Osteoblast (primary cell): ENCODE data around the gene HAAO. TPM values are rescaled to one million over a fixed set of nuclear protein-coding genes. Genes with fewer than 3 reads are reported as not detected.
A peak's percentile ranks its signal among the peaks of the same experiment; 100 is the strongest.

ENCODE experiments used
- DNase-seq: peaks from one replicate; pipeline ENCODE4 v3.0.0; 2011; ENCODE audit warnings: low spot score, mixed read lengths; ENCODE audit not compliant: insufficient read length; ENCODE audit errors: missing footprints
- H2AFZ ChIP-seq: 2 replicates; pipeline ENCODE4 v1.6.0; 2011; ENCODE audit warnings: mild to moderate bottlenecking, low read length
- H3K27ac ChIP-seq: 2 replicates; pipeline ENCODE4 v1.5.1; 2011; ENCODE audit warnings: mild to moderate bottlenecking, low read depth, low read length, moderate library complexity
- H3K27me3 ChIP-seq: 2 replicates; pipeline ENCODE4 v1.6.0; 2012; ENCODE audit warnings: mild to moderate bottlenecking, control low read depth, inconsistent platforms, low read length, moderate library complexity; ENCODE audit not compliant: insufficient read depth
- H3K36me3 ChIP-seq: 2 replicates; pipeline ENCODE4 v1.5.1; 2011; ENCODE audit warnings: mild to moderate bottlenecking, low read length, control low read depth, moderate library complexity; ENCODE audit not compliant: insufficient read depth
- H3K4me1 ChIP-seq: 2 replicates; pipeline ENCODE4 v1.5.1; 2011; ENCODE audit warnings: mild to moderate bottlenecking, low read length, control low read depth, moderate library complexity; ENCODE audit not compliant: insufficient read depth
- H3K4me2 ChIP-seq: 2 replicates; pipeline ENCODE4 v1.6.0; 2011; ENCODE audit warnings: mild to moderate bottlenecking, low read length; ENCODE audit not compliant: insufficient read depth
- H3K4me3 ChIP-seq: fragments of 200-600 bp; sonication (generic); 3 replicates; pipeline ENCODE4 v1.5.1; 2012; ENCODE audit warnings: mild to moderate bottlenecking, low read length, inconsistent platforms; ENCODE audit not compliant: insufficient read depth
- H3K79me2 ChIP-seq: 2 replicates; pipeline ENCODE4 v1.6.0; 2012; ENCODE audit warnings: mild to moderate bottlenecking, low read length, control low read depth, inconsistent platforms; ENCODE audit not compliant: insufficient read depth
- H3K9me3 ChIP-seq: 2 replicates; pipeline ENCODE4 v1.5.1; 2011; ENCODE audit warnings: low read depth, low read length, control low read depth
- H4K20me1 ChIP-seq: 2 replicates; pipeline ENCODE4 v1.6.0; 2012; ENCODE audit warnings: mild to moderate bottlenecking, low read length, control low read depth; ENCODE audit not compliant: insufficient read depth
- CTCF ChIP-seq: IDR thresholded peaks from 2 replicates; pipeline ENCODE4 v1.5.1; 2011; ENCODE audit warnings: mild to moderate bottlenecking, low read depth, low read length, moderate library complexity; ENCODE audit errors: extremely low read depth
- total RNA-seq: library from RNA; depleted of rRNA; stranded (reverse); fragments of >200 nt; gene quantifications from 2 replicates; pipeline ENCODE4 v1.2.3, GENCODE V29; 2012

HAAO gene
- total RNA-seq, 1 donor, result 0.72 TPM

- H3K4me1 ChIP-seq, result no peaks in the 10 kb centered on the region
- H3K27ac ChIP-seq, result no peak overlapping the region
- H3K36me3 ChIP-seq, result no peaks in the 10 kb centered on the region
- no peak overlapping the region for H3K4me2 ChIP-seq
- no peaks in the 10 kb centered on the region for H3K27me3 ChIP-seq
- no peaks in the 10 kb centered on the region for H3K9me3 ChIP-seq
- no peaks in the 10 kb centered on the region for H4K20me1 ChIP-seq
- peak; percentile 47 for DNase-seq
- no peak overlapping the region for H3K4me3 ChIP-seq
- no peak for TF ChIP-seq CTCF
- no peak overlapping the region for H2AFZ ChIP-seq
- no peaks in the 10 kb centered on the region for H3K79me2 ChIP-seq
Measured at GRCh38 chr2:42769583-42770287, 22.6 kb downstream of the HAAO start.

GRCh38 chr2:42768706-42769256 is 23.6 kb downstream of the HAAO start:
- Histone ChIP-seq H3K4me2 (no peak overlapping the region), H3K4me1 (no peaks in the 10 kb centered on the region), H3K27ac (no peak overlapping the region), H3K79me2 (no peaks in the 10 kb centered on the region), H2AFZ (no peak overlapping the region), H4K20me1 (no peaks in the 10 kb centered on the region), H3K27me3 (no peaks in the 10 kb centered on the region), H3K9me3 (no peaks in the 10 kb centered on the region), H3K4me3 (no peak overlapping the region), H3K36me3 (no peaks in the 10 kb centered on the region)
- TF ChIP-seq CTCF, result no peak
- DNase-seq, result peak; percentile 35

GRCh38 chr2:42767899-42768705 is 24.3 kb downstream of the HAAO start:
- Histone ChIP-seq H3K9me3 (no peaks in the 10 kb centered on the region), H3K4me1 (no peaks in the 10 kb centered on the region), H3K79me2 (no peaks in the 10 kb centered on the region), H3K36me3 (no peaks in the 10 kb centered on the region), H2AFZ (no peak overlapping the region), H4K20me1 (no peaks in the 10 kb centered on the region), H3K27me3 (no peaks in the 10 kb centered on the region), H3K4me3 (no peak overlapping the region), H3K4me2 (no peak overlapping the region), H3K27ac (no peak overlapping the region)
- peak; percentile 65 for DNase-seq
- no peak for TF ChIP-seq CTCF
